NOMO-1 treated with dmso at 0.1 percent for 144 hours (cell line): ENCODE results near the gene EIF4G2.

Experiments
- DNase-seq: peaks from one replicate; lab custom pipeline; 2025; ENCODE audit not compliant: unreplicated experiment; lab: John Stamatoyannopoulos, UW

Gene EIF4G2

GRCh38 chr11:10777806-10778205 is 30.9 kb downstream of the EIF4G2 start:
- peak; percentile 46 for DNase-seq

DNA sequence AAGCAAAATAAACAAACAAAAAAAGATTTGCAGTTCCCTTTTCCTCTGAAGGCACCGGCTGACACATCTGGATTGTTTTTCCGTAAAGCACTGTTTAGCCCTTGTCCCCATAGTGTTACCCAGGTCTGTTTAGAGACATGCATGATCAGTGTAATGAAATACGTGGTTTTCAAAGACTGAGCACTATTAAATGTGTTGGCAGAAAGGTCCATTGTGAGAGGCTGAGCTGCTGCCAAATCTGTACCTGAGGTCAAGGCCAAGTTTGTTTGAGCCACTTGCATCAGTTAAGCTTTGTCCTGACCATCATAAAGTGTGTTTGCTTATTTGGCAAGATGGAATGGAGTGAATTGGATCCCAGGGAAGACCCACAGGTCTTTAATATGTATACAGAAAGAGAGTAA is 31.3 kb downstream of the EIF4G2 start:
- DNase-seq: no peak

DNA sequence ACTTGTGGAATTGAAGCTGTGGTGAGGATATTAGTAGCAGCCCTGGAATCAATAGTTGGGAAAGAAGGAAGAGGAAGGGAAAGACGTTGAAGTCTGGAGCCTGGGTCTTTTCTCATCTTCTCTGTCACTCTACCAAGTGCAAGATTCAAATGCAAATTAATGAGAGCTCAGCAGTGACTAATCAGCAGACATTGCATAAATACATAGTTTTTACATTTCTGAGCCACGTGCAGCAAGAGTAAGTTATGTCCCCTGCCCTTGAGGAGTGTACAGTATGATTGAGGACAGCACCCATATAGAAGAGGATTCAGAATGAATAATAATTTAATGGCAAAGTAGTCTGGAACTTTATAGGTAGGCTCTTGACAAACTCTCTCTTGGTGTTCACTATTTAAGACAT is 33.9 kb downstream of the EIF4G2 start:
- no peak for DNase-seq

DNA sequence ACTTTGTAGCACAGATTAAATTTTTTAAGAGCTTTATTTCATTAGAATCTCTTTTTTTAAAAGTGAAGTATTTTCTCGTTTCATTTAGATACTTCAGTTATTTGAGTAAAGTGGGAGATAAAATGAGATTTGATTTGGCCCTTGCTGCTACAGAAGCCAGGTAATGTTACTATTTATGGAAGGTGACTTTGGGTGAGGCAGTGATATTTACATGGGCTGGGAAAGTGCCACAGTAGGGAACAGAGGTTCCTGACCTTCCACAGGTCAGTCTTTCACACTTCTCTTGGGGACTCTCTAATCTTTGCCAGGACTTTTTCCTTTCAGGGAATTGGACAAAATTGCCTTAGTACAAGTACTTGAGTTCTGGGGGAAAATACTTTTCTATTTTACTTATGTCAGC is 37.3 kb downstream of the EIF4G2 start:
- no peak for DNase-seq

DNA sequence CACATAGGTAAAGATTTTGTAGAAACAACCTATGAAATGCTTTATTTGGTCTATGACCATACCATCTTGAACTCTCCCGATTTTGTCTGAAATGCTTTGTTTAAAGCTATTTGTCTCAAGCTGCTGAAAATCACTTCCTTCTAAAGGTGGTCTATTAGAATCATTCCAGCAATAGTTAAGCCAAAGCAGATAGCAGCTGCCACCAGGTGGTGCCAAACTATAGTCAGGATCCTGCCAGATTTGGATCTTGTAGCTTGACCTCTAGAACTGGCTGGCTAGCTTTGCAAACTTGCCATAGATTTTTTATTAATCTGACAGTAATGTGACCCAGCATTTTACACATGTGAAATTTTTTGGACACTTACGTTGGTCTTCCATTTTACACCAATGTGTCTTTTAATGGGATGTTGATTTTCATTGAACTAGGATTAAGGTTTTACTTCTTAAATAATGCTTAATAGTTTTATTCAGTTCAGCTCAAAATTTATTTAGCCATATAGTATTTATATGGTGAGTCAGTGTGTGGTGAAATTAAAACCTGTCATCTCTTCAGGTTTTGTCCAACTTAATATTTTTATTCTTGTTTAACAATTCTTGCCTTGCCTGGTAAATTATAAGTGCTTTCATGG is 38.0 kb downstream of the EIF4G2 start:
- no peak for DNase-seq

DNA sequence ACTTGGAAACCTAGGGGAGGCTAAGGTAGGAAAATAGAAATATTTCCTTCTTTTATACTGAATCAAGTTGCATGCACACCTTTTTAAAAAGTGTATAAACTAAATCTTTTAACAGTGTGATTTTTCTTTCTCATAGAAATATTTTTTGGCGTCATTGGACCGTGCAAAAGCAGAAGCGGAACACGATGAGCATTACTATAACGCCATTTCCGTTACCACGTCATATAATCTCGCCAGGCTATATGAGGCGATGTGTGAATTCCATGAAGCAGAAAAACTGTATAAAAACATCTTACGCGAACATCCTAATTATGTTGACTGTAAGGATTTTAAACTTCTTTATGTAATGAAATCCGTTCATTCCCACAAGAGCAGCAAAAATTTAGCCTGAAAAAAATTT is 44.3 kb downstream of the EIF4G2 start:
- no peak for DNase-seq

- no peak for DNase-seq
These were observed 45.0 kb downstream of the EIF4G2 start for GRCh38 chr11:10763766-10764165.

DNA sequence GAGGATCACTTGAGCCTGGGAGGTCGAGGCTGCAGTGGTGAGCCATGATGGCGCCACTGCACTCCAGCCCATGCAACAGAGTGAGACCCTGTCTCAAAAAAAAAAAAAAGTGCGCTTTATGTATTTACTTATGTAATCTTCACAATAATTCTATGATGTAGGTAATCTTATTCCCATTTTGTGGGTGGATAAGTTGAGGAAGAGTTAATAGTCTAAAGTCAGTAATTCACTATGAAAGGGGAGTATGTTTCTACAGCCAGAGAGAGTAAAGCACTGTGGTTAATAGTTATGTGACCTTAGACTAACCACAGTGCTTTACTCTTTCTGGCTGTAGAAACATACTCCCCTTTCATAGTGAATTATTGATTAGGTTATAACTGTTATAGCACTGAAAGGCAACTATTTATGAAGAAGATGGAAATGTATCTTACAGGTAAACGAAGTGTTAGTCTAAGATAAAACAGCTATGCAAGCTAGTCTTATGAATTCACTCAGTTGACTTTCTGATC is 45.8 kb downstream of the EIF4G2 start:
- no peak for DNase-seq

- DNase-seq: peak; percentile 15
These were observed 46.5 kb downstream of the EIF4G2 start for GRCh38 chr11:10762185-10762584.

GRCh38 chr11:10761085-10761698 is 47.5 kb downstream of the EIF4G2 start:
- DNase-seq: no peak

DNA sequence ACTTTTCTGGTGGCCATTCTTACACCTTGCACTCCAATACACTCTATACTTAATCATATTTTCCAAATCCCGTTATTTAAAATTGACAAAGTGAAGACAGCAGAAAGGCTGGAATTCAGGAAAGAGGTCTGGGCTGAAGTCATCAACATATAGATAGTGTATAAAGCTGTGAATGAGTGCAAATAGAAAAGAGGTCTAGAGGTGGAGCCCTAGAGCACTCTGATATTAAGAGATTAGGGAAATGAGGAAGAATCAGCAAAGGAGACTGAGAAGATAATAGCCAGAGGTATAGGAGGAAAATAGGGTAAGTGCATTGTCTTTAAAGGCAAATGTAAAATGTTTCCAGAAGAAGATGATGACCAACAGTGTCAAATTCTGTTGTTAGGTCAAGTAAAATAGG is 49.8 kb downstream of the EIF4G2 start:
- no peak for DNase-seq

GRCh38 chr11:10752486-10752885 is 56.2 kb downstream of the EIF4G2 start:
- DNase-seq: no peak

DNA sequence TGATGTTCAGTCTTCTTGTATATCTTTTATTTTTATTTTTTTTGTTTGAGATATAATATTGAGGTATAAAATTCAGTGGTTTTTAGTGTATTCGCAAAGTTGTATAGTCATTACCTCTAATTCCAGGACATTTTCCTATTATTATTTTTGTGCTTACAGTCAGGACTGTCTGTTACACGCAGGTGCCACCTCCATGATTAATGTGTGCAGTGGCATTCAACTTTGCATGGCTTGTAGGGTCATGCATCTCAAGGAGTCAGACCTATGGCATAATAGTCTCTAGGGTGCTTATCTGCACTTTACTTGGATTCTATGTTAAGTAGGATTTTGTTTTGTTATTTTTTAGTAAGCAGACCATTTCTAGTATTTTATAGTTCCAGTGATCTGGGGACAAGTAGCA is 56.7 kb downstream of the EIF4G2 start:
- no peak for DNase-seq

GRCh38 chr11:10751581-10751940 is 57.2 kb downstream of the EIF4G2 start:
- DNase-seq: no peak

DNA sequence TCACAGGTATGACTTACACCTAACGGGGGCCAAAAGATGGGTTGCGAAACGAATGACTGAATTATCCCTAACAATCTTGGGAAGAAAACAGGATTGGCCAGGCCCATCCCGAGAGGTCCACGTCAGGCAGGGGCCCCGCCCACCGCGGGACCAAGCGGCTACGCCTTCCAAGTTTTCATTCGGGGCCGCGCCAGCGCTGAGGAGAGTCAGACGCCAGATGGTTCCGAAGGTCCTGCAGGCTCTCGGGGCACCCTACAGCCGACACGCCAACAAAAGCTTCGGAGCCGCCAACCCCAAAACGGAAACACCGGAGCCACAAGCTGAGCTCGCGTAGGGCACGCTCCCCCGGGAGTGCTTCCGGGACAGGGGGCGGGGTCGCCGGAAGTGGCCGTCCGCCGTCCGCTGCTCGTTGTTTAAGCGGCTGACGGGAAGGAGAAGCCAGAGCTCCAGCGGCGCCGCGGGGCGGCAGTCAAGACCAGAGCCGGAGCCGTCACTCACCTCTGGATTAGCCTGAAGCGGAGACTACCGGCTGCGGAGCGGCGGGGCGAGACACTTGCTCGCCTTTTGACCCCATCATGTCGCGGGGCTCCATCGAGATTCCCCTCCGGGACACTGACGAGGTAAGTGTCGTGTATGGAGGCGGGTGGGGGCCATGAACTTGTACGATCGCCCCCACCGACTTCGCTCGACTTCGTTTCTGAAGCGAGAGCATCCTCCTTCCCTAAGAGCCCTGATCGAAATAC is 57.7 kb downstream of the EIF4G2 start, which contains the start of gene CTR9:
Gene CTR9, plus strand, starts transcription at position 409 of the 743 bp plus-strand sequence. Its CDS starts 167 bp downstream, at position 576.
- DNase-seq: peak; percentile 86

- no peak for DNase-seq
These were observed 59.2 kb downstream of the EIF4G2 start for GRCh38 chr11:10749476-10749875.

- no peak for DNase-seq
These were observed 61.0 kb downstream of the EIF4G2 start for GRCh38 chr11:10747733-10748132.
